MCF 10A (cell line): ENCODE results near the gene SEC14L2. TPM values are rescaled to one million over a fixed set of nuclear protein-coding genes. Genes with fewer than 3 reads are reported as not detected.

Experiments
- BruUV-seq: library from RNA; stranded (reverse); fragments of 400-500 nt; replicated peaks from 2 replicates; lab custom pipeline; 2021; lab: Mats Ljungman, UMichigan
- CTCF ChIA-PET: fragments of 300-600 bp; sonication (Branson Sonifier 250); formaldehyde crosslinking; extraction: SDS; loops from one replicate; lab custom pipeline; 2021; ENCODE audit warnings: antibody characterized with exemption, inconsistent platforms; lab: Yijun Ruan, JAX
- POLR2A ChIA-PET: fragments of 300-600, 350-650 bp; sonication (Branson Sonifier 250); formaldehyde crosslinking; extraction: SDS; loops from one replicate; lab custom pipeline; 2020; ENCODE audit warnings: antibody characterized with exemption, inconsistent platforms; lab: Yijun Ruan, JAX
- DNase-seq: peaks from one replicate; pipeline ENCODE4 v3.0.0-alpha.2; 2018; ENCODE audit not compliant: unreplicated experiment
- H3K27ac Mint-ChIP-seq: one replicate; pipeline ENCODE4 v1.8.0; 2022; ENCODE audit warnings: mild to moderate bottlenecking, low read depth, mixed read lengths; ENCODE audit not compliant: unreplicated experiment
- H3K27me3 Mint-ChIP-seq: one replicate; pipeline ENCODE4 v1.8.0; 2022; ENCODE audit warnings: mixed read lengths; ENCODE audit not compliant: insufficient read depth, unreplicated experiment
- H3K36me3 Mint-ChIP-seq: one replicate; pipeline ENCODE4 v1.8.0; 2022; ENCODE audit warnings: mild to moderate bottlenecking, moderate library complexity, mixed read lengths; ENCODE audit not compliant: insufficient read depth, unreplicated experiment
- H3K4me1 Mint-ChIP-seq: one replicate; pipeline ENCODE4 v1.8.0; 2022; ENCODE audit warnings: mixed read lengths; ENCODE audit not compliant: insufficient read depth, unreplicated experiment
- H3K4me3 Mint-ChIP-seq: one replicate; pipeline ENCODE4 v1.8.0; 2022; ENCODE audit warnings: mild to moderate bottlenecking, moderate library complexity, mixed read lengths; ENCODE audit not compliant: unreplicated experiment
- H3K9me3 Mint-ChIP-seq: one replicate; pipeline ENCODE4 v1.8.0; 2022; ENCODE audit warnings: mixed read lengths; ENCODE audit not compliant: unreplicated experiment
- intact Hi-C: fragments of 100-400 bp; cut with micrococcal nuclease; formaldehyde crosslinking; loops from 2 replicates; pipeline ENCODE4 v1.14.1; 2022
- total RNA-seq: library from RNA; stranded (reverse); gene quantifications from 2 replicates; pipeline ENCODE4 v1.2.3, GENCODE V29; 2022
- TF ChIP-seq, protein P1 (sequence below): fragments of 200-600 bp; IDR thresholded peaks from one replicate; pipeline ENCODE4 v1.8.0; 2022; ENCODE audit warnings: antibody characterized with exemption, mild to moderate bottlenecking; ENCODE audit not compliant: unreplicated experiment

Gene SEC14L2
- total RNA-seq, 1 experiment from 2014 or later = 29.1 TPM

DNA sequence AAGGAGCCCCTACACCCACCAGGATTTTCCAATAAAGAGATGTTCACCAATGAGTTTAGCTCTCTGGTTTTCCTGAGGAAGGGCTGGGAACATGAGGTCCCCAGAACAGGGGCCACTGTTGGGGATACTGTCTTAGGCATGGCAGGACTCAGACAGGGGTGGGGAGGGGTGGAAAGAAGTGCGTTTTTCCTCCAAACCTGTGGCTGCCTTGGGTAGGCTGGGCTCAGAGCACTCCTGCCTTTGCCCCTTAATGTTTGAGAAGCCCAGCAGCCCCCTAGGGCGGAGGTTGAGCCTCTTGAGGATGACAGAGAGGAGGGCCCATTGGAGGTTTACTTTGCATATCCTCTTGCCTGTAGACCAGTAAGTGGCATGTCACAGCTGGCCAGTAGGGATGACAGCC lies 39.4 kb downstream of the SEC14L2 start:
- no peak overlapping the region for H3K4me3 Mint-ChIP-seq
- TF ChIP-seq, protein P1, sequence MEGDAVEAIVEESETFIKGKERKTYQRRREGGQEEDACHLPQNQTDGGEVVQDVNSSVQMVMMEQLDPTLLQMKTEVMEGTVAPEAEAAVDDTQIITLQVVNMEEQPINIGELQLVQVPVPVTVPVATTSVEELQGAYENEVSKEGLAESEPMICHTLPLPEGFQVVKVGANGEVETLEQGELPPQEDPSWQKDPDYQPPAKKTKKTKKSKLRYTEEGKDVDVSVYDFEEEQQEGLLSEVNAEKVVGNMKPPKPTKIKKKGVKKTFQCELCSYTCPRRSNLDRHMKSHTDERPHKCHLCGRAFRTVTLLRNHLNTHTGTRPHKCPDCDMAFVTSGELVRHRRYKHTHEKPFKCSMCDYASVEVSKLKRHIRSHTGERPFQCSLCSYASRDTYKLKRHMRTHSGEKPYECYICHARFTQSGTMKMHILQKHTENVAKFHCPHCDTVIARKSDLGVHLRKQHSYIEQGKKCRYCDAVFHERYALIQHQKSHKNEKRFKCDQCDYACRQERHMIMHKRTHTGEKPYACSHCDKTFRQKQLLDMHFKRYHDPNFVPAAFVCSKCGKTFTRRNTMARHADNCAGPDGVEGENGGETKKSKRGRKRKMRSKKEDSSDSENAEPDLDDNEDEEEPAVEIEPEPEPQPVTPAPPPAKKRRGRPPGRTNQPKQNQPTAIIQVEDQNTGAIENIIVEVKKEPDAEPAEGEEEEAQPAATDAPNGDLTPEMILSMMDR = no peak
- no peaks in the 10 kb centered on the region for H3K9me3 Mint-ChIP-seq
- no peak overlapping the region for H3K27ac Mint-ChIP-seq
- BruUV-seq = no TSS peak
- DNase-seq = no peak
- POLR2A ChIA-PET = interaction anchor here (0.6 to 2.0 kb wide), 3 partner anchors 10 to 1622 kb away, joined by 3 to 5 read pairs (median 3); no protein-coding TSS in a partner anchor
- CTCF ChIA-PET = interaction anchor here (0.6 to 2.2 kb wide), 4 partner anchors 9 to 166 kb away, joined by 3 to 7 read pairs (median 3); no protein-coding TSS in a partner anchor
- H3K4me1 Mint-ChIP-seq = peaks cover 5% of the 10 kb centered on the region
- no peaks in the 10 kb centered on the region for H3K36me3 Mint-ChIP-seq
- intact Hi-C loops = no loop called here
- no peaks in the 10 kb centered on the region for H3K27me3 Mint-ChIP-seq

DNA sequence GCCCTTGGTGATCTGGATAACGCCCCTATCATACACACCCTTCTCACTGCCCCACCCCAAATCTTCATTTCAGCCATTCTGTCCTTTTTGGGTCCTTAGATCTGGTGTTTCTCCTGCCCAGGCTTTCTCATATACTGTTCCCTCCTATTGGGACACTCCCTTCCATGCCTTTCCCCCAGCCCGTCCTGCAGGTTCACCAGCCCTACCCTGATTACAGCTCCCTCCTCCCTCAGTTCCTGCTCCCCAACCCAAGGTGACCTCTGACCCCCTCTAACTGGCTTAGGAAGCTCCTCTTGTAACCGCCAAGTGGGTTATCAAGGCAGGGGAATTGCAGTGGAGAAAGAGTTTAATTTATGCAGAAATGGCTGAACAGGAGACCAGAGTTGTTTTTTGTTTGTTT lies 41.7 kb downstream of the SEC14L2 start:
- BruUV-seq = no TSS peak
- no peak for DNase-seq
- Mint-ChIP-seq H3K4me3 (no peak overlapping the region), H3K9me3 (no peaks in the 10 kb centered on the region), H3K36me3 (no peaks in the 10 kb centered on the region), H3K4me1 (peaks cover 5% of the 10 kb centered on the region), H3K27ac (no peak overlapping the region), H3K27me3 (no peaks in the 10 kb centered on the region)
- CTCF ChIA-PET = interaction anchor here (0.5 to 1.0 kb wide), 2 partner anchors 20 to 1648 kb away, joined by 4 to 5 read pairs; no protein-coding TSS in a partner anchor
- intact Hi-C loops = no loop called here
- POLR2A ChIA-PET = interaction anchor here (0.7 to 2.2 kb wide), 3 partner anchors 9 to 12 kb away, joined by 3 to 5 read pairs (median 4); no protein-coding TSS in a partner anchor
- TF ChIP-seq, protein P1 = no peak

DNA sequence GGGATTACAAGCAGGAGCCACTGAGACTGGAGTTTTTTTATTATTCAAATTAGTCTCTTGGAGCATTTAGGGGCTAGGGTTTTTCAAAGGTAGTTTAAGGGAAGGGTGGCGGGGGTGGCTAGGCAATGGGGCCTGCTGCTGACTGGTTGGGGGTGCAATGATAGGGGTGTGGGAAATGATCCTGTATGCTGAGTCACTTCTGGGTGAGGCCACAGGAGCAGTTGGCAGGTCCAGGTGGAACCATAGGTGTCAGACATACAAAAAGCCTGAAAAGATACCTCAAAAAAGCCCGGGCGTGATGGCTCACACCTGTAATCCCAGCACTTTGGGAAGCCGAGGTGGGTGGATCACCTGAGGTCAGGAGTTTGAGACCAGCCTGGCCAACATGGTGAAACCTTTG lies 42.4 kb downstream of the SEC14L2 start:
- intact Hi-C loops = no loop called here
- DNase-seq = no peak
- no peaks in the 10 kb centered on the region for H3K27me3 Mint-ChIP-seq
- H3K4me3 Mint-ChIP-seq = no peak overlapping the region
- H3K9me3 Mint-ChIP-seq = no peaks in the 10 kb centered on the region
- TF ChIP-seq, protein P1 = no peak
- BruUV-seq = no TSS peak
- POLR2A ChIA-PET = interaction anchor here (2.2 kb wide), 1 partner anchor 13 kb away, joined by 5 read pairs; no protein-coding TSS in a partner anchor
- no peak overlapping the region for H3K27ac Mint-ChIP-seq
- H3K36me3 Mint-ChIP-seq = no peaks in the 10 kb centered on the region
- CTCF ChIA-PET = interaction anchor here (0.5 kb wide), 1 partner anchor 1647 kb away, joined by 4 read pairs; no protein-coding TSS in a partner anchor
- peaks cover 5% of the 10 kb centered on the region for H3K4me1 Mint-ChIP-seq

DNA sequence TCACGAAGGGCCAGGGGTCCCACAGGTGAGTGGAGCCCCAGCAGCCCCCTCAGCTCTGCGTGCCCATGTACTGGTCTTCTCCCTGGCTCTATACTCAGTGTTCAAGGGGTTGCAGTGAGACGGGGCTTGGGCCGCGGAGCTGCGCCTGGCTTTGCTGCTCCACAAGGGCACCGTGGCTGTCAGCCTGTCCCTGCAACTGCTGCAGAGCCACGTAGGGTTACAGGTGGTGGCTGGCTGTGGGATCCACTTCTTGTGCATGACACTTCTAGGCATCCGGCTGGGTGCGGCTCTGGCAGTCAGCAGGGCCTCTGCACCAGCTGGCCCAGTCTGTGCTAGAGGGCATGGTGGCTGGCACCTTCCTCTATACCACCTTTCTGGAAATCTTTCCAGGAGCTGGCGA lies 43.0 kb downstream of the SEC14L2 start:
- no peak for DNase-seq
- TF ChIP-seq, protein P1 = no peak
- H3K36me3 Mint-ChIP-seq = no peaks in the 10 kb centered on the region
- intact Hi-C loops = no loop called here
- H3K4me1 Mint-ChIP-seq = peaks cover 5% of the 10 kb centered on the region
- H3K9me3 Mint-ChIP-seq = no peaks in the 10 kb centered on the region
- H3K27ac Mint-ChIP-seq = no peak overlapping the region
- no TSS peak for BruUV-seq
- ChIA-PET POLR2A (no interaction called here), CTCF (interaction anchor here (1.0 kb wide), 1 partner anchor 46 kb away, joined by 5 read pairs; no protein-coding TSS in a partner anchor)
- H3K27me3 Mint-ChIP-seq = no peaks in the 10 kb centered on the region
- H3K4me3 Mint-ChIP-seq = no peak overlapping the region
